ENCODE measurements around the gene C1S. TPM values are rescaled to one million over a fixed set of nuclear protein-coding genes. Genes with fewer than 3 reads are reported as not detected.

C1S gene
- total and polyA plus RNA-seq, 9 of the 15 experiments (the other 6 are each of a cell fraction or from before 2014, with no cell fraction given) = 0.08 to 0.84 (median 0.27) TPM

DNA sequence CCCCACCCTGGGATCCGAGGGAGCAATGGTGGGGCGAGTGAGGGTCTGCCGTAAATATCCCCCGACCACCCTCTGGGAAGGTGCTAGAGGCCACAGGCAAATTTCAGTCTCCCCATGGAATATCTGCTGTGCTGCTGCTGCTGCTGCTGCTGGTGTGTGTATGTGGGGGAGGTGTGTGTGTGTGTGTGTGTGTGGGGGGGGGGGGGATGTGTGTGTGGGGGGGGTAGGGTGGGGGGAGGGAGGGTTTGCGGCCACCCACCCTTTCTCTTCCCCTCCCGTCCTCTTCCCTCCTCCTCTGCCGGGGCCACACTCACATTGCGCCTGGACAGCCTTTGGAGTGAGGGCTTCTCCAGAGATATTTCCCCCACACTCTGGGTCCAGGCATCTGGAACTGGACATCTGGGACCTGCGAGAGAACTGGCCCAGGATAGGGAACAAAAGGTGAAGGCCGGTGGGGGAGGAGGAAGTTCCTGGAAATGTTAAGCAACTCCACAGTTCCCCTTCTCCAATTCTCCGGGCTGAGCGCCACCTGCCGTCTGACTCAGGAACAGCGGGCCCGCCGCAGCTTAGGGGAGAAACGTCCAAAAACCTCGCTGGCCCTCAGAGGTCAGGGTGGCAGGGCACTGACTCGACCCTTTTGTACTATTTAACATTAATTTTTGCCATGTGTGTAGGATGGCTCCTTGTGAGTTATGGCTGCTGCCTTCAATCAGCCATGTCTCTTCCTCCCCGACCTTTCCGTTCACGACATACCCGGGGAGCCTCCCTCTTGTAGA, 48.5 kb downstream of the C1S start, which contains the start of gene C1RL (continued):
- TF ChIP-seq, protein P1, sequence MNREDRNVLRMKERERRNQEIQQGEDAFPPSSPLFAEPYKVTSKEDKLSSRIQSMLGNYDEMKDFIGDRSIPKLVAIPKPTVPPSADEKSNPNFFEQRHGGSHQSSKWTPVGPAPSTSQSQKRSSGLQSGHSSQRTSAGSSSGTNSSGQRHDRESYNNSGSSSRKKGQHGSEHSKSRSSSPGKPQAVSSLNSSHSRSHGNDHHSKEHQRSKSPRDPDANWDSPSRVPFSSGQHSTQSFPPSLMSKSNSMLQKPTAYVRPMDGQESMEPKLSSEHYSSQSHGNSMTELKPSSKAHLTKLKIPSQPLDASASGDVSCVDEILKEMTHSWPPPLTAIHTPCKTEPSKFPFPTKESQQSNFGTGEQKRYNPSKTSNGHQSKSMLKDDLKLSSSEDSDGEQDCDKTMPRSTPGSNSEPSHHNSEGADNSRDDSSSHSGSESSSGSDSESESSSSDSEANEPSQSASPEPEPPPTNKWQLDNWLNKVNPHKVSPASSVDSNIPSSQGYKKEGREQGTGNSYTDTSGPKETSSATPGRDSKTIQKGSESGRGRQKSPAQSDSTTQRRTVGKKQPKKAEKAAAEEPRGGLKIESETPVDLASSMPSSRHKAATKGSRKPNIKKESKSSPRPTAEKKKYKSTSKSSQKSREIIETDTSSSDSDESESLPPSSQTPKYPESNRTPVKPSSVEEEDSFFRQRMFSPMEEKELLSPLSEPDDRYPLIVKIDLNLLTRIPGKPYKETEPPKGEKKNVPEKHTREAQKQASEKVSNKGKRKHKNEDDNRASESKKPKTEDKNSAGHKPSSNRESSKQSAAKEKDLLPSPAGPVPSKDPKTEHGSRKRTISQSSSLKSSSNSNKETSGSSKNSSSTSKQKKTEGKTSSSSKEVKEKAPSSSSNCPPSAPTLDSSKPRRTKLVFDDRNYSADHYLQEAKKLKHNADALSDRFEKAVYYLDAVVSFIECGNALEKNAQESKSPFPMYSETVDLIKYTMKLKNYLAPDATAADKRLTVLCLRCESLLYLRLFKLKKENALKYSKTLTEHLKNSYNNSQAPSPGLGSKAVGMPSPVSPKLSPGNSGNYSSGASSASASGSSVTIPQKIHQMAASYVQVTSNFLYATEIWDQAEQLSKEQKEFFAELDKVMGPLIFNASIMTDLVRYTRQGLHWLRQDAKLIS (CRISPR knock-in tag; IDR thresholded peaks at IDR 0.05) = no peak; the same call in 1 of the 2 replicates
- no peak for TF ChIP-seq MEF2D (tag; conservative IDR thresholded peaks at IDR 0.05; ENCODE audit: low read depth)
- no peak for TF ChIP-seq FOXO4 (CRISPR knock-in tag; IDR thresholded peaks at IDR 0.05)
- no peak for TF ChIP-seq TAF15 (IDR thresholded peaks at IDR 0.05; ENCODE audit: low read depth, low read length)
- no peak for TF ChIP-seq ZNF436 (CRISPR knock-in tag; IDR thresholded peaks at IDR 0.05)
- no peak for TF ChIP-seq HMG20B (CRISPR knock-in tag; IDR thresholded peaks at IDR 0.05)
- no peak for TF ChIP-seq THAP12 (CRISPR knock-in tag; IDR thresholded peaks at IDR 0.05)
- peak; percentile 99 for TF ChIP-seq CEBPB (tag; IDR thresholded peaks at IDR 0.05)
- TF ChIP-seq SP2 (IDR thresholded peaks at IDR 0.05; ENCODE audit: extremely low read depth, low read depth, low read length, poor library complexity, severe bottlenecking) = no peak
- no peak for TF ChIP-seq ZNF507 (tag; conservative IDR thresholded peaks at IDR 0.05)
- TF ChIP-seq NFXL1 (CRISPR knock-in tag; IDR thresholded peaks at IDR 0.05) = no peak

Data from K562 (cell line).